Kidney (tissue), 14 donors: ENCODE data around the gene FAM209B. TPM values are rescaled to one million over a fixed set of nuclear protein-coding genes. Genes with fewer than 3 reads are reported as not detected.

Source experiments
- DNase-seq, 5 donors: peaks; one replicate each; pipeline ENCODE4 v3.0.0-alpha.2; 2013 to 2020
- FAIRE-seq: peaks from 2 replicates; lab custom pipeline; 2012; peaks lifted over from hg19 to GRCh38; lab: Jason Lieb, UNC
- H3K27ac ChIP-seq, 2 donors: one replicate each; pipeline ENCODE4 v1.7.0; 2013; ENCODE audit warnings: low read depth in 2 of 2, low read length in 2 of 2, inconsistent platforms in 1 of 2
- H3K27me3 ChIP-seq: one replicate; pipeline ENCODE4 v1.7.1; 2013; ENCODE audit warnings: low read length, inconsistent platforms; ENCODE audit not compliant: control insufficient read depth, insufficient read depth
- H3K36me3 ChIP-seq, 3 donors: one replicate each; pipeline versions ENCODE4 v1.7.0 to v1.7.1; 2013; ENCODE audit warnings: low read length in 3 of 3, control low read depth in 1 of 3, inconsistent platforms in 1 of 3; ENCODE audit not compliant: insufficient read depth in 3 of 3, control insufficient read depth in 2 of 3
- H3K4me1 ChIP-seq, 3 donors: one replicate each; pipeline versions ENCODE4 v1.7.0 to v1.7.1; 2013; ENCODE audit warnings: low read length in 3 of 3, inconsistent platforms in 1 of 3, low read depth in 1 of 3; ENCODE audit not compliant: control insufficient read depth in 2 of 3, insufficient read depth in 2 of 3
- H3K4me3 ChIP-seq, 3 donors: one replicate each; pipeline versions ENCODE4 v1.7.0 to v1.8.1; 2013; ENCODE audit warnings: low read length in 3 of 3, control low read depth in 1 of 3, inconsistent platforms in 1 of 3
- H3K9ac ChIP-seq, 3 donors: one replicate each; pipeline versions ENCODE4 v1.7.0 to v1.7.1; 2013; ENCODE audit warnings: low read length in 3 of 3, control low read depth in 1 of 3, inconsistent platforms in 1 of 3
- H3K9me3 ChIP-seq, 3 donors: one replicate each; pipeline versions ENCODE4 v1.7.0 to v1.7.1; 2013; ENCODE audit warnings: low read length in 3 of 3, control low read depth in 1 of 3, inconsistent platforms in 1 of 3; ENCODE audit not compliant: control insufficient read depth in 2 of 3, insufficient read depth in 1 of 3
- CTCF ChIP-seq: IDR thresholded peaks from 3 replicates; pipeline ENCODE4 v1.5.1; 2012; ENCODE audit warnings: mild to moderate bottlenecking, moderate library complexity, borderline replicate concordance; ENCODE audit not compliant: insufficient read depth; ENCODE audit errors: extremely low read depth
- intact Hi-C: fragments of 100-400 bp; cut with DNase I; formaldehyde crosslinking; loops from one replicate; pipeline ENCODE4 v1.11.1; 2022
- polyA plus RNA-seq: library from polyadenylated mRNA; stranded (reverse); fragments of 350-450 nt; fragmentation: Illumina TruSeq; extraction: RNeasy Lipid Tissue Mini Kit (QIAGEN cat#74804); gene quantifications from one replicate; pipeline ENCODE4 v1.2.3, GENCODE V29; 2014; ENCODE audit warnings: low read depth, low replicate concordance; ENCODE audit not compliant: insufficient read depth
- total RNA-seq: library from RNA; stranded (reverse); fragmentation: NEBNext Ultra II Directional; extraction: Animal tissue kit (Norgen Biotek cat#: 25700); gene quantifications from one replicate; pipeline ENCODE4 v1.2.1, GENCODE V29; 2021
- donor health status: control.
- donor health status: control.
- donor health status: control.
- donor health status: control.
- donor health status: control.
- donor health status: DM: yes; HTN: yes; CAD: no.
- donor health status: Normal renal cell carcinoma (clear cell type).

FAM209B gene
- total and polyA plus RNA-seq, 2 donors from 2014 or later: not detected

- Histone ChIP-seq H3K27me3 (no peaks in the 10 kb centered on the region), H3K27ac (no peak overlapping the region), H3K9me3 (no peaks in the 10 kb centered on the region), H3K4me3 (no peak overlapping the region), H3K9ac (no peak overlapping the region), H3K36me3 (no peaks in the 10 kb centered on the region), H3K4me1 (no peaks in the 10 kb centered on the region)
- FAIRE-seq (no peak), DNase-seq (no peak)
- TF ChIP-seq CTCF: no peak
- intact Hi-C loops: no loop called here
These were observed 7.4 kb downstream of the FAM209B start for GRCh38 chr20:56540415-56540814.

- no peak for DNase-seq
- no peak for TF ChIP-seq CTCF
- Histone ChIP-seq H3K9ac (no peak overlapping the region), H3K36me3 (no peaks in the 10 kb centered on the region), H3K27me3 (no peaks in the 10 kb centered on the region), H3K9me3 (no peaks in the 10 kb centered on the region), H3K4me3 (no peak overlapping the region), H3K27ac (no peak overlapping the region), H3K4me1 (no peaks in the 10 kb centered on the region)
- FAIRE-seq: no peak
- intact Hi-C loops: no loop called here
These were observed 9.5 kb downstream of the FAM209B start for GRCh38 chr20:56542489-56543030.

GRCh38 chr20:56551571-56551970 is 18.5 kb downstream of the FAM209B start:
- Histone ChIP-seq H3K27me3 (peaks cover 2% of the 10 kb centered on the region), H3K27ac (no peak overlapping the region), H3K4me1 (no peaks in the 10 kb centered on the region), H3K9me3 (no peaks in the 10 kb centered on the region), H3K4me3 (no peak overlapping the region), H3K9ac (no peak overlapping the region), H3K36me3 (no peaks in the 10 kb centered on the region)
- no peak for TF ChIP-seq CTCF
- FAIRE-seq (no peak), DNase-seq (no peak)
- intact Hi-C loops: no loop called here

GRCh38 chr20:56552911-56553629 is 20.0 kb downstream of the FAM209B start:
- no peaks in the 10 kb centered on the region for H3K36me3 ChIP-seq
- no peaks in the 10 kb centered on the region for H3K9me3 ChIP-seq
- H3K27ac ChIP-seq: no peak overlapping the region
- no peaks in the 10 kb centered on the region for H3K4me1 ChIP-seq
- TF ChIP-seq CTCF: no peak
- H3K9ac ChIP-seq: no peak overlapping the region
- no peak overlapping the region for H3K4me3 ChIP-seq
- peaks cover 2% of the 10 kb centered on the region for H3K27me3 ChIP-seq
- intact Hi-C loops: no loop called here
- DNase-seq (no peak), FAIRE-seq (no peak)
